Keratinocyte (primary cell): ENCODE results near the gene LYZL4. TPM values are rescaled to one million over a fixed set of nuclear protein-coding genes. Genes with fewer than 3 reads are reported as not detected.

Experiments
- DNase-seq: peaks from one replicate; pipeline ENCODE4 v3.0.0-alpha.2; 2011; ENCODE audit warnings: low read depth, missing footprints, low spot score
- FAIRE-seq: peaks from 2 replicates; lab custom pipeline; 2011; peaks lifted over from hg19 to GRCh38; lab: Jason Lieb, UNC
- H2AFZ ChIP-seq: 2 replicates; pipeline ENCODE4 v1.6.0; 2012; ENCODE audit warnings: low read length, control low read depth, inconsistent platforms; ENCODE audit not compliant: control insufficient read depth
- H3K27ac ChIP-seq: 2 replicates; pipeline ENCODE4 v1.5.1; 2011; ENCODE audit warnings: low read length; ENCODE audit not compliant: control insufficient read depth, insufficient read depth
- H3K27me3 ChIP-seq: 3 replicates; pipeline ENCODE4 v1.6.0; 2011; ENCODE audit warnings: low read length; ENCODE audit not compliant: control insufficient read depth, insufficient read depth; ENCODE audit errors: extremely low read depth
- H3K36me3 ChIP-seq, 2 experiments: 2 replicates in 1 of 2; 3 replicates in 1 of 2; pipeline ENCODE4 v1.5.1; 2011; ENCODE audit warnings: low read length in 2 of 2, mild to moderate bottlenecking in 1 of 2; ENCODE audit not compliant: control insufficient read depth in 2 of 2, insufficient read depth in 2 of 2; ENCODE audit errors: extremely low read depth in 1 of 2
- H3K4me1 ChIP-seq: 3 replicates; pipeline ENCODE4 v1.5.1; 2011; ENCODE audit warnings: low read length; ENCODE audit not compliant: control insufficient read depth, insufficient read depth; ENCODE audit errors: extremely low read depth
- H3K4me2 ChIP-seq: 3 replicates; pipeline ENCODE4 v1.6.0; 2011; ENCODE audit warnings: low read depth, low read length; ENCODE audit not compliant: control insufficient read depth, insufficient read depth; ENCODE audit errors: extremely low read depth
- H3K4me3 ChIP-seq, 3 experiments: fragments of 200-600 bp in 1 of 3; sonication (generic) in 1 of 3; 2 replicates in 2 of 3; 3 replicates in 1 of 3; pipeline ENCODE4 v1.5.1; 2011 to 2016; ENCODE audit warnings: low read length in 3 of 3, mild to moderate bottlenecking in 3 of 3, control low read depth in 2 of 3, inconsistent platforms in 1 of 3, low read depth in 1 of 3, mixed read lengths in 1 of 3, mixed run types in 1 of 3, moderate library complexity in 1 of 3; ENCODE audit not compliant: control insufficient read depth in 2 of 3, insufficient read depth in 2 of 3; ENCODE audit errors: extremely low read depth in 1 of 3
- H3K79me2 ChIP-seq: 2 replicates; pipeline ENCODE4 v1.6.0; 2012; ENCODE audit warnings: low read length; ENCODE audit not compliant: control insufficient read depth, insufficient read depth
- H3K9ac ChIP-seq: 3 replicates; pipeline ENCODE4 v1.6.0; 2011; ENCODE audit warnings: low read length; ENCODE audit not compliant: control insufficient read depth, insufficient read depth; ENCODE audit errors: extremely low read depth
- H3K9me1 ChIP-seq: 3 replicates; pipeline ENCODE4 v1.6.0; 2011; ENCODE audit warnings: low read length; ENCODE audit not compliant: control insufficient read depth, insufficient read depth; ENCODE audit errors: extremely low read depth
- H3K9me3 ChIP-seq: 2 replicates; pipeline ENCODE4 v1.5.1; 2012; ENCODE audit warnings: low read depth, low read length; ENCODE audit not compliant: control insufficient read depth
- H4K20me1 ChIP-seq: 3 replicates; pipeline ENCODE4 v1.6.0; 2011; ENCODE audit warnings: low read length; ENCODE audit not compliant: control insufficient read depth, insufficient read depth; ENCODE audit errors: extremely low read depth
- CTCF ChIP-seq, 3 experiments: IDR thresholded peaks in 1 of 3; conservative IDR thresholded peaks in 1 of 3; optimal IDR thresholded peaks in 1 of 3; 2 replicates in 2 of 3; 3 replicates in 1 of 3; pipeline versions ENCODE3 to v1.5.1; 2011; ENCODE audit warnings: low read length in 3 of 3, mild to moderate bottlenecking in 3 of 3, moderate library complexity in 2 of 3, control low read depth in 1 of 3, inconsistent platforms in 1 of 3; ENCODE audit not compliant: insufficient read depth in 2 of 3; ENCODE audit errors: extremely low read depth in 1 of 3
- EZH2 ChIP-seq: IDR thresholded peaks from one replicate; pipeline ENCODE4 v1.6.1; 2012; ENCODE audit warnings: inconsistent platforms, mild to moderate bottlenecking, low read length, moderate library complexity
- dilution Hi-C: fragments of 300-500 bp; cut with MboI; formaldehyde crosslinking; loops from one replicate; pipeline ENCODE4 v1.7.0; 2020; ENCODE audit warnings: low sequenced_read_pairs; ENCODE audit not compliant: extremely low pct_ligation_motif_present
- polyA plus RNA-seq, 5 experiments: library from polyadenylated mRNA; depleted of rRNA in 3 of 5; stranded (reverse) in 3 of 5; stranded (forward) in 1 of 5; unstranded in 1 of 5; fragments of >200 nt; gene quantifications; 1 replicate in 1 of 5; 2 replicates in 3 of 5; 3 replicates in 1 of 5; pipeline versions ENCODE4 v1.2.1 to v1.2.3, GENCODE V29; 2011 to 2012; ENCODE audit warnings: missing spikeins in 2 of 5, low read depth in 1 of 5, low replicate concordance in 1 of 5

Gene LYZL4
- polyA plus RNA-seq, 1 donor (not counting 4 experiments of a cell fraction or from before 2014, with no cell fraction given) = not detected

- H3K36me3 ChIP-seq = no peaks in the 10 kb centered on the region
- no peaks in the 10 kb centered on the region for H3K9me3 ChIP-seq
- H3K4me1 ChIP-seq = no peaks in the 10 kb centered on the region
- H2AFZ ChIP-seq = no peak overlapping the region
- no peaks in the 10 kb centered on the region for H3K9me1 ChIP-seq
- no peaks in the 10 kb centered on the region for H3K79me2 ChIP-seq
- no peaks in the 10 kb centered on the region for H4K20me1 ChIP-seq
- no peak for FAIRE-seq
- DNase-seq = no peak
- H3K4me3 ChIP-seq = no peak overlapping the region
- H3K9ac ChIP-seq = no peak overlapping the region
- H3K27ac ChIP-seq = no peak overlapping the region
- H3K4me2 ChIP-seq = no peak overlapping the region
- H3K27me3 ChIP-seq = peaks cover 15% of the 10 kb centered on the region
- dilution Hi-C loops = loop anchor here (25.0 kb wide), 1 partner anchor 89 kb away; the partner anchor contains the start of gene CCK
- TF ChIP-seq CTCF (optimal IDR thresholded peaks at IDR 0.05 in 1 of 3, IDR thresholded peaks at IDR 0.05 in 1 of 3, conservative IDR thresholded peaks at IDR 0.05 in 1 of 3; ENCODE audit: extremely low read depth in 1 of 3, insufficient read depth in 2 of 3, low read length in 3 of 3) (no peak), EZH2 (no peak)
Observed at GRCh38 chr3:42351207-42351606, 59.2 kb downstream of the LYZL4 start.

- Histone ChIP-seq H3K27me3 (peaks cover 19% of the 10 kb centered on the region), H3K4me1 (no peaks in the 10 kb centered on the region), H3K79me2 (no peaks in the 10 kb centered on the region), H3K9me3 (no peaks in the 10 kb centered on the region), H3K27ac (no peak overlapping the region), H3K4me3 (no peak overlapping the region), H4K20me1 (no peaks in the 10 kb centered on the region), H3K4me2 (no peak overlapping the region), H2AFZ (no peak overlapping the region), H3K9me1 (no peaks in the 10 kb centered on the region), H3K36me3 (no peaks in the 10 kb centered on the region), H3K9ac (no peak overlapping the region)
- FAIRE-seq (no peak), DNase-seq (no peak)
- dilution Hi-C loops = loop anchor here (25.0 kb wide), 1 partner anchor 88 kb away; the partner anchor contains the start of gene CCK
- TF ChIP-seq EZH2 (no peak), CTCF (optimal IDR thresholded peaks at IDR 0.05 in 1 of 3, IDR thresholded peaks at IDR 0.05 in 1 of 3, conservative IDR thresholded peaks at IDR 0.05 in 1 of 3; ENCODE audit: extremely low read depth in 1 of 3, insufficient read depth in 2 of 3, low read length in 3 of 3) (no peak)
Observed at GRCh38 chr3:42349765-42350594, 60.4 kb downstream of the LYZL4 start.
